DOHH2 (cell line): ENCODE results near the gene PBRM1.

Experiments used
- H3F3A ChIP-seq: fragments of 200-600 bp; sonication (generic), shearing (Covaris generic); 2 replicates; pipeline ENCODE4 v1.6.0; 2016; ENCODE audit warnings: antibody characterized with exemption, mild to moderate bottlenecking; ENCODE audit not compliant: control insufficient read depth, insufficient read depth
- H3K27ac ChIP-seq: fragments of 200-600 bp; sonication (generic); 2 replicates; pipeline ENCODE4 v1.5.1; 2014; ENCODE audit warnings: low read depth, mild to moderate bottlenecking, low read length, moderate library complexity
- H3K27me3 ChIP-seq: fragments of 200-600 bp; sonication (generic); 2 replicates; pipeline ENCODE4 v1.6.1; 2014; ENCODE audit warnings: mild to moderate bottlenecking, low read length, mixed read lengths; ENCODE audit not compliant: control insufficient read depth
- H3K36me3 ChIP-seq: fragments of 200-600 bp; sonication (generic); 2 replicates; pipeline ENCODE4 v1.6.1; 2014; ENCODE audit warnings: mild to moderate bottlenecking, low read length, moderate library complexity, mixed read lengths; ENCODE audit not compliant: control insufficient read depth
- H3K4me1 ChIP-seq: fragments of 200-600 bp; sonication (generic); 2 replicates; pipeline ENCODE4 v1.6.1; 2014; ENCODE audit warnings: mild to moderate bottlenecking, low read length, mixed read lengths; ENCODE audit not compliant: control insufficient read depth
- H3K4me2 ChIP-seq: fragments of 200-600 bp; sonication (generic); 2 replicates; pipeline ENCODE4 v1.6.0; 2014; ENCODE audit warnings: mild to moderate bottlenecking, low read length, moderate library complexity
- H3K4me3 ChIP-seq: fragments of 200-600 bp; sonication (generic); 2 replicates; pipeline ENCODE4 v1.5.1; 2014; ENCODE audit warnings: mild to moderate bottlenecking, low read length, mixed read lengths
- H3K79me2 ChIP-seq: fragments of 200-600 bp; sonication (generic); 2 replicates; pipeline ENCODE4 v1.6.1; 2014; ENCODE audit warnings: mild to moderate bottlenecking, low read length, mixed read lengths; ENCODE audit not compliant: control insufficient read depth
- H3K9me2 ChIP-seq: fragments of 200-600 bp; sonication (generic); replicated peaks from 2 replicates; pipeline ENCODE4 v1.6.1; 2014; ENCODE audit warnings: mild to moderate bottlenecking, low read length, mixed read lengths; ENCODE audit not compliant: control insufficient read depth
- H3K9me3 ChIP-seq: fragments of 200-600 bp; sonication (generic); 2 replicates; pipeline ENCODE4 v1.6.1; 2014; ENCODE audit warnings: antibody characterized with exemption, low read length, mixed read lengths; ENCODE audit not compliant: control insufficient read depth, insufficient read depth
- H4K20me1 ChIP-seq: fragments of 200-600 bp; sonication (generic); 2 replicates; pipeline ENCODE4 v1.6.0; 2014; ENCODE audit warnings: low read depth, mild to moderate bottlenecking, antibody characterized with exemption, low read length, moderate library complexity; ENCODE audit not compliant: control insufficient read depth, insufficient read depth
- CTCF ChIP-seq: fragments of 200-600 bp; sonication (generic); IDR thresholded peaks from one replicate; pipeline ENCODE4 v1.5.1; 2014; ENCODE audit warnings: antibody characterized with exemption, mild to moderate bottlenecking, low read depth, low read length; ENCODE audit not compliant: poor library complexity, severe bottlenecking
- EZH2phosphoT487 ChIP-seq: fragments of 200-600 bp; sonication (generic); IDR thresholded peaks from 2 replicates; pipeline ENCODE4 v1.6.1; 2017; ENCODE audit warnings: borderline replicate concordance, mild to moderate bottlenecking, antibody characterized with exemption, low read length, moderate library complexity, mixed read lengths

Gene PBRM1

GRCh38 chr3:52633786-52634185, 51.9 kb downstream of the PBRM1 start:
- H3F3A ChIP-seq = no peaks in the 10 kb centered on the region
- no peaks in the 10 kb centered on the region for H3K9me2 ChIP-seq
- H3K4me1 ChIP-seq = no peaks in the 10 kb centered on the region
- no peaks in the 10 kb centered on the region for H4K20me1 ChIP-seq
- no peak overlapping the region for H3K4me2 ChIP-seq
- H3K27me3 ChIP-seq = no peaks in the 10 kb centered on the region
- no peak overlapping the region for H3K4me3 ChIP-seq
- TF ChIP-seq CTCF (no peak), EZH2phosphoT487 (no peak)
- peaks cover 57% of the 10 kb centered on the region for H3K36me3 ChIP-seq
- no peaks in the 10 kb centered on the region for H3K9me3 ChIP-seq
- H3K79me2 ChIP-seq = no peaks in the 10 kb centered on the region
- H3K27ac ChIP-seq = no peak overlapping the region

GRCh38 chr3:52625041-52625440, 60.7 kb downstream of the PBRM1 start:
- no peak for TF ChIP-seq EZH2phosphoT487
- TF ChIP-seq CTCF = no peak
- H3K9me3 ChIP-seq = no peaks in the 10 kb centered on the region
- no peaks in the 10 kb centered on the region for H3K4me1 ChIP-seq
- no peak overlapping the region for H3K4me3 ChIP-seq
- H3K4me2 ChIP-seq = no peak overlapping the region
- H3K27ac ChIP-seq = no peak overlapping the region
- H3K9me2 ChIP-seq = no peaks in the 10 kb centered on the region
- H4K20me1 ChIP-seq = no peaks in the 10 kb centered on the region
- no peaks in the 10 kb centered on the region for H3K79me2 ChIP-seq
- H3F3A ChIP-seq = no peaks in the 10 kb centered on the region
- peaks cover 72% of the 10 kb centered on the region for H3K36me3 ChIP-seq
- H3K27me3 ChIP-seq = no peaks in the 10 kb centered on the region

DNA sequence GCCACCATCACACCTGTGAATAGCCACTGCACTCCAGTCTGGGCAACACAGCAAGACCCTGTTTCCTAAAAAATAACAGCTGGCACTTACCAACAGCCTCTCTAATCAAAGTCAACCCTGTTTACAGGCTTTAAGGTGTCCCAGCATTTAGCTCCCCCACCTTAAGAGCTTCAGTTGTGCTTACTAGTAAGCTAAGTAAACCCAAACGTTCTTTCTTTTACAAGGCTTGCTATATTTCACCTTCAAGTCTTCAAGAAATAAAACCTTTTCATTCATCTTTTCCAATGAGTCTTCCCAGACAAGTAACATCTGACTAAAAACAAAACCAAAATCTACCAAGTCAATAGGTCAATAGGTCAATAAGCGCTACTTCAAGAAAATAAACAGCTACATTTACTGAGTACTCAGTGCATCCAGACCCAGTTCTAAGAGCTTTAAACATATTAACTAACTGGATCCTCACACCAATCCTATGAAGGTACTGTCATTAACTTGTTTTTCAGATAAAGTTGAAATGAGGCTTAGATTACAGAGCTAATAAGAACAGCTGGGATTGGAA, 62.4 kb downstream of the PBRM1 start:
- H3K4me1 ChIP-seq = no peaks in the 10 kb centered on the region
- H3K27me3 ChIP-seq = no peaks in the 10 kb centered on the region
- H3K79me2 ChIP-seq = no peaks in the 10 kb centered on the region
- H4K20me1 ChIP-seq = no peaks in the 10 kb centered on the region
- H3K9me2 ChIP-seq = no peaks in the 10 kb centered on the region
- H3K9me3 ChIP-seq = no peaks in the 10 kb centered on the region
- H3F3A ChIP-seq = no peaks in the 10 kb centered on the region
- no peak overlapping the region for H3K4me3 ChIP-seq
- TF ChIP-seq EZH2phosphoT487 = no peak
- no peak for TF ChIP-seq CTCF
- H3K27ac ChIP-seq = no peak overlapping the region
- no peak overlapping the region for H3K4me2 ChIP-seq
- H3K36me3 ChIP-seq = peaks cover 64% of the 10 kb centered on the region
